SKM-1 treated with dmso at 0.1 percent for 144 hours (cell line): ENCODE measurements around the gene IL22RA2.
A peak's percentile ranks its signal among the peaks of the same experiment; 100 is the strongest.

Experiments used
- DNase-seq: peaks from one replicate; lab custom pipeline; 2025; ENCODE audit not compliant: unreplicated experiment; lab: John Stamatoyannopoulos, UW

Gene IL22RA2

DNA sequence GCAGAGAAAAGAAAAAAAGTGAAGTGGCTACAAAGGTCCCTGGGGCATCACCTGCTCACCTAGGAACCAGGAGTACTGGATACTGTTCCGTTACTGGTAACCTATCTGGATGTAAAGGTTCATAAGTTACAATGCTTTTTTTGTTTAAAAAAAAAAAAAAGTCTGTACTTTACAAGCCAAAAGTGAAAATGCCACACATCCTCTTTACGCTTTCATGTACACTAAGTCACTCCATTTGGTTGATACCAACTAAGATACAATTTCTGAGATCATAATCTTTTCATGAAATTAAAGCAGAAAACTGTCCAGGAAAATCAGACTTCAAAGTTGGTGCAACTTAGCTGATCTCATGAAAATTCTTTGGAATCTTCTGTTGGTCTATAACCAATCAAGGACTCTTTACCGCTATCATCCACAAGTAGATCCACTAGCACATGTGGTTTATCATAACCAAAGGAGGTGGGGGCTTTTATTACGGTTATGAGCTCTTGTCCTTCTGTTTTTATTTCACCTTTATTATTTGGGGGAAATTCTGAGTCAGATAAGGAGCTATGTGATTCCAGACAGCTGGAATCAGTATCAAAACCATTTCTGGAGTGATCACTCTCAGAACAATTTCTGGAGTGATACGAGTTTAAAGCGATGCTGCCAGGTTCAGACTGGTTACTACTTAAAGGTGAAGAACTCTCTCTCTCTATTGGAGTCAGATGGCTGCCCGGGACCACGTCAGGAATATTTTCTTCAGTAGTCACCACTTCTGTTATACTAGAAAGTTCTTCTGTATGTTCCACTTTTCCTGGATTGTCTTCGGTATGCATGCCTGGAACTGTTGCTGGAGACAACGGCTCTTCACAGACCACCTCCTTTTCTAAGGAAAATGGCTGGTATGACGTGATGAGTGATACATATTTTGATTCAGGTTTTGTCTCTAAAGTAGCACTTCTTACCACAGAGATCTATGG lies 24.5 kb upstream of the IL22RA2 start:
- DNase-seq, result no peak

DNA sequence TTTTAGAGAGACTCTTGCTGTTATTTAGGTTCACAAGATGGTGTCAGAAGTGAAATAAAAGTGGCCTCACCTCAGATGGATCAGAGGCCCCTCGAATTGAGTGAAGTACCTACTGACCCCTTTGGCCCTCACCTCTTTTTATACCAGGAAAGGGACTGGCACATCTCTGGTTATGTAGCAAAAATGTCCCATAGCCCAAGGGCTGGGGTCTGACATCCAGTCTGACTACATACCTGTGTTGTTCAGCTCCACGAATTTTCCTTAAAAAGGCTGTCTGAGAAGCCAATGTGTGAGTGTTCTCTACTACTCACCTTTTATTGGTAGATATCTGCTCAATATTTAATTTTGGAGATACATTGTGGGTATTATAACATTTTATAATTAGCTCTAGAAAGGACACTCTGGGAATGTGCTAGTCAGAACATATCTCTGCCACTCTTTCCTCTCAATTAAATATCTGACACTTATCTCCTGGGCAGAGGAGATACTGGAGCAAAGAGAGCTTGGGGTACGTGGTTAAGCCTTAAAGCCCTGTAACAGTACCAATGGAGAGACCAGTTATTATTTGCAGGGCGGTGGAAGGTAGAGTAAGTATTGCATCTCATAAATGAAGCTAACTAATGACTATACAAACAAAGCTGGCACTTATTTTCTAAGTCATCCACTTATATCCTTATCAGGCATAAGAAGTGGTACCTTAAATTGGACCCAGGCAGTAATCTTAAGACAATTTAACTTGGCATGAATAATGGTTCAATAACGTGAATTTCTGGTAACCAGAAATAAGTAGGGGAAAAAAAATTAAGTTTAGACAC lies 20.0 kb upstream of the IL22RA2 start:
- no peak for DNase-seq

DNA sequence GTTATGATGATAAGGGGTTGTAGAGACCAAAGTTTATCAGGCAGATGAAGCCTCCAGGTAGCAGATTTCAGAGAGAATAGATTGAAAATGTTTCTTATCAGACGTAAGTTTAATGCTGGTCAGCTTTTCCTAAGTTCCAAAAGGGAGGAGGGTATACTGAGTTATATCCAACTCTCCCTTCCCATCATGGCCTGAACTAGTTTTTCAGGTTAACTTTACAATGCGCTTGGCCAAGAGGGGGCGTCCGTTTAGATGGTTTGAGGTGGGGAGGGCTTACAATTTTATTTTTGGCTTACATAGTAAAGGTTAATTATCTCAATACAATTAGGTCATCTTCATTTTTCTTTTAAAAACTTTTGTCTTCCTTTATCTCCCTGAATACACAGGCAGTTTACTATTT lies 19.4 kb upstream of the IL22RA2 start:
- no peak for DNase-seq

DNA sequence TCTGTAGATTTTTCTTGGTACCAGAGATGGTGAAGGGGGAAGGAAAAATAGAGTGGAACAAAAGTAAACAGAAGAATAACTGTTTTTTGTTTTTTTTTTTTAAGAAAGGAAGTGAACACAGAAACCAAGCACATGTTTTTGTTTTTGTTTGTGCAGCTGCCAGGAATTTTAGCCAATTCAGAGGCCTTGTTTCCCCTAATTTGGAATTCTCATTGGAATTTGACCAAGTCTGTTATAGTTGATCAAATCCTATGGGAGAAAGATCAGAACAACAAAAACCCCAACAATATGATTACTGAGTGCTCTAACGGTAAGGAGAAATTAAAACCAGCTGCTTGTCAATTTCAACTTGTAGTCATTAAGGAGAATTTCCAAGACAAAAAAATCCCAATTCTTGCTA lies 18.2 kb upstream of the IL22RA2 start:
- DNase-seq, result no peak

DNA sequence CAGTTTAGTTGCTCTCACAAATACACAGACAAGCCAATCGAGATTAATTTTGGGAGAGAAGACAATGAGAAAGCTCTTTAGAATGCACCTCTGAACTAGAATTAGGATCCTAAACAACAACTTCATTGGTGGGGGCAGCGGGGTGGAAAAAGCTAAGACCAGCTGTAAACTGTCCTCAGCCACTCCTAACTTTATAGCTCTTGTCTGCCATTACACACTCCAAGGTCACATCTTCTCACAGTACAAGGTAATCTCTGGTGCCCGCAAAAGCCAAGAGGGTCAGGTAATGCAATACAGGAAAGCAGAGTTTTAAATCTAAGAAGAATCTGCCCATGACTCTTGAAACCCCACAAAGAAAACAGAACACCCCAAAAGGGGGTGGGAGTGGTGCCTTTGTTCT lies 17.8 kb upstream of the IL22RA2 start:
- no peak for DNase-seq

DNA sequence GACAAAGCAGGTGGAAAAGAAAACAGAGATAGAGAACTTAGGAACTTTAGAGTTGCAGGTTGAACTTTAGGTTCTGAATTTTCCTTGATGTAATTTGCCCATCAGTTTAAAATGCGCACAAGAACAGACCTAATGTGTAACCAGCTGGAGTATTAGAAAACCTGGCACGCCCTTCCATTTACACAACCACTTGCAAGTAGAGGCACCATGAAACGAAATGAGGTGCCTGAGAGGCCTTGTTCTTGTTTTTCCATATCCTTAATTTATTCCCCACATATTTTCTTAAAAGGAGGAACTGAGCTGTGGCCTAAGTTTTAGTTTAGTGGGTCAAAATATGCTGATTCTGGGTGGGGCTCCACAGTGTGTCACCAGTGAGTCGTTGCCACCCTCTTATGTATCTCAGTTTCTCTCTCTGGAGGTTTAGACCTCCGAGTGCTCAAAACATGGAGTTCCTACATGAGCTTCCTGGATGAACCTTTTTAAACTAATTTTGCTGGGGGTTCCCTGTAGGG lies 17.2 kb upstream of the IL22RA2 start:
- no peak for DNase-seq

DNA sequence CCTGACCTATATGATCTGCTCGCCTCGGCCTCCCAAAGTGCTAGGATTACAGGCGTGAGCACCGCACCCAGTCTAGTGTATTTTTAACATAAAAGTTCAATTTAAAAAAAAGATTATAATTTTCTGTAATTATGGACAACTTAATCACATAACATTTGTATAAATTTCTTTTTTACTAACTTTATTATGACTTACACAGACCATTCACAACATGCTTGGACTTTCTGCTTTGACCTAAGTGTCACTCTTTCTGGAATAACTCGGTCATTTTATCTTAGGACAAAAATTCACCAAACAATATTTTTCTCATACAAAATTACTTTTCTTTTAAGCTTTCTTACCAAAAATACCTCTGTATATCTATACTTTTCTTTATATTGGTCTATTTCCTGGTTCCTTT lies 15.4 kb upstream of the IL22RA2 start:
- DNase-seq, result no peak

DNA sequence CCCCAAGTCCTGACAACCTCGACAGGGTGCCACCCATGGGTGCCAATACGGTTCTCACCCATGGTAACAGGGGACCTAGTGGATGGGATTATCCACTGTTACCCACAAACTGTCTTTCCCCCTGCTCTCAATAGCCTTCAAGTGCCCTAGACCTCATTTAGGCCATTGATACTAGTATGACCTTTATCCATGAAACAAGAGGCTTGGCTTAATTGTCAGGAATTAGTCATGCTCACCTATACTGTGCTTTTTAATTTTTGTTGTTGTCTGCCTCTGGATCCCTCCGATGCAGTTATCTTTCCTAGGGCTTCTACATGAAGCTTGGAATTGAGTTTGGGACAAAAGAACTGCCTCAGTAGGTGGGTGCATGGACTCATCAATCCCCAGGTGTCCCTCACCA lies 11.8 kb upstream of the IL22RA2 start:
- no peak for DNase-seq

DNA sequence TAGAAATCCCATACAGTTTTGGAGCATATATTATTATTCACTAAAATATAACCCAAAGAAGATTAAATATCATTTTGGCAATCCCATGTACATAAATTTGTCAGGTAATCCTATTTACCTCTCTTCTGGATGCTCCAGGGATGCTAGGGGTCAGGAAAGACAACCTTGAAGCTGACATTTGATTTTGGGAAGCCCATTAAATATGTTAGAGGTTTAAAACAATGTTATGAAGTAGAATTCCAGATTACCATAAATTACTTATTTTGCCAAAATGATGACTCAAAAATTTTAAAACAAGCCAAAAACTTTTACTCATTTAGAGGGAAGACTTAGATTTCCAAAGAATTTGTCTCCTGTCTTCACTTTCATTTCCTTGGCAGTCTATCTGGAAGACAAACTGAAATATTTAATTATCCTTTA lies 9.2 kb upstream of the IL22RA2 start:
- DNase-seq, result no peak

DNA sequence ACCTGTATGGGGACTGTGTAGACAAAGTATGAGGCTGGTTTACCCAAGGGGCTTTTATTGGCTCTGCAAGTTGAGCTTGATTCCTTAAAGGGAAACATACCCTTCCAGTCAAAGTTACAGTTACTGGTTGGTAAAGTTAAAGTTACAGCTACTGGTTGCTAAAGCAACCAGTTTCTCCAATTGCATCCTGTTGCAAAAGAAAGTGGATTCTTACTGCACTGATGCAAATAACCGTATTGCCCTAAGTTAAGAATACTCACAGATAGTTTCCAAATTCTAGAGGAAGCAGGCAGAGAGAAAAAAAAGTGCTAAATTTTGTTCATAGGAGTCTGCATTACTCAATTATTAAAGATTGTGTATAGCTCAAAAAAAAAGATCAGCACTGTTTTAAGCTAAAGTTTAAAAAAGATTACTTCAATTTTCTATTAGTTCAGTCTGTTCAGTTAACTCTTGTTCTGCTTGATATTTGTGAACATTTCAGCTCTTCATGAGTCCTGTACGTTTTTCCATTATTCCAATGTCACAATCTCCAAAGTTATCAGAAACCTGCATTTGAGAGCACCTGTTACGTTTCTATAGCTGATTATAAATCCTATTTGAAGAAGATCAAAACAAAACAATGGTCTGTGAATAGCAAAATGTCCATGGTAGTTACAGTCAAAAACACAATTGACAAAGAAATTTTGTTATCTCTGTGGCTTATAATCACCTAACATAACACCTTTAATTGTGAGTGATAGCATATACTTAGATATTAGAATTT lies 8.6 kb upstream of the IL22RA2 start:
- peak; percentile 48 for DNase-seq

DNA sequence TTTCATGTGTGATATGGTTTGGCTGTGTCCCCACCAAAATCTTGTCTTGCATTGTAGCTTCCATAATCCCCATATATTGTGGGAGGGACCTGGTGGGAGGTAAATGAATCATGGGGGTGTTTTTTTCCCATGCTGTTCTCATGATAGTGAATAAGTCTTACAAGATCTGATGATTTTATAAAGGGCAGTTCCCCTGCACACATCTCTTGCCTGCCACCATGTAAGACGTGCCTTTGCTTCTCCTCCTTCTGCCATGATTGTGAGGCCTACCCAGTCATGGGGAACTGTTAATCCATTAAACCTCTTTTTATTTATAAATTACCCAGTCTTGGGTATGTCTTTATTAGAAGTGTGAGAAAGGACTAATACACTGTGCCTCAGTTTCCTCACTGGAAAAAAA lies 4.2 kb upstream of the IL22RA2 start:
- no peak for DNase-seq

DNA sequence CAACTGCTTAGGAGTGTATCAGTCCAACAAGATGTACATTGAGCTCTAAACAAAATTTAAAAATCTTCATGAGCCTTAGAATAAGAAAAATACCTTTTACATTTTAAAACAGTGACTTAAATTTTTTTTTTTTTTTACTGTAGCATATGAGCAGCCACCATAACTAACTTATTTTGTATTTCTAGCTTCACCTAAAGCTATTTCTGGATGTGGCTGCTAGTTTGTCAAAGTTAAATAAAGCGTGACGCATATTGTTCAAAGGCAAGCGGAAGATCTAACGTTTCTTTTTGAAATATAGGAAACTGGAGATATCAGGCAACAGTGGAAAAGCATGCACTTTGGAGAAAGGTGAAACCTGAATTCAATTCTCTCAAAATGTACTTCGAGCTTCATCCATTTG lies 3.3 kb upstream of the IL22RA2 start:
- DNase-seq, result no peak

DNA sequence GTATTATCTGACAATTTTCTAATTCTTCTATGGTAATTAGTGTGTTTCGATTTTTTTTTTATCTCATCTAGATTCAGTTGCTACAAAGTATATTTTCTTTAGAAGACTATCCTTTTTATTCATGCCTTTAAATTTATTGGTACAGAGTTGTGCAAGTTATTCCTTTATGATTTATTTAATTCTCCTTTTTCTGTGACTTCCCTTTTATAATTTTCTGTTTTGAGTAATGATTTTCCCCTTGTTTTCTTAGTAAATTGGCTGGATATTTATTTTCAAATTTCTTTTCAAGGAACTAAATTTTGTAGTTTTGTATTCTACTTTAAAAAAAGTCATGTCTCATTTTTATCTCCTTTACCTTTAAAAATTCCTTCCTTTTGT lies 2.4 kb upstream of the IL22RA2 start:
- no peak for DNase-seq

DNA sequence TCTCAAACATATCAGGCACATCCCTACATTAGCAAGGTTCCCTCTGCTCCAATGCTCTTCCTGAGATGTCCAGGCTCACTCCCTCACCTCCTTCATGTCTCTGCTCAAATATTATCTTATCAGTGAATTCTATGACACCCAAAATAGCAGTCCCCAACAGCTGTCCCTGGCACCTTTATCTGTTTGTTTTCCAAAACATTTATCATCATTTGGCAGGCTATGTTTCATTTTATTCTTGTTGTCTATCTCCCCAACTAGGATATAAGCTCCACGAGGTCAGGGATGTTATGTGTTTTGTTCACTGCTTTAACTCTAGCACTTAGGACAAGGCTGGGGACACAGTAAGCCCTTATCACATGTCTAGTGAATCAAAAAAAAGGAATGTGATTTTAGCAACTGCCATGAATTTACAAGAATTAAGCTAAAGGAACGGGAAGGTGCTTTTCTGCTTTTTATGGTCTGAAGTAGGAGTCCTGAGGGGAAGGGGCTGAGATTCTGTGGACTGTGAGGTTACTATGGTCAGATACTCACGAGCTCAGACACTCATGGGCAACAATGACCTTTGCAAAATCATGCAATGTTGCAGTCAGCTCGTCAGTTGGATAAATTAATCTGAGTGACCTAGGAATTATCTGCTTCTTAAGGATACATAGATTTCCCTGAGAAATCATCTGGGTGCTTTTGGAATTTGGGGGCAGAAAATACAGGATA lies 1.9 kb upstream of the IL22RA2 start:
- no peak for DNase-seq

DNA sequence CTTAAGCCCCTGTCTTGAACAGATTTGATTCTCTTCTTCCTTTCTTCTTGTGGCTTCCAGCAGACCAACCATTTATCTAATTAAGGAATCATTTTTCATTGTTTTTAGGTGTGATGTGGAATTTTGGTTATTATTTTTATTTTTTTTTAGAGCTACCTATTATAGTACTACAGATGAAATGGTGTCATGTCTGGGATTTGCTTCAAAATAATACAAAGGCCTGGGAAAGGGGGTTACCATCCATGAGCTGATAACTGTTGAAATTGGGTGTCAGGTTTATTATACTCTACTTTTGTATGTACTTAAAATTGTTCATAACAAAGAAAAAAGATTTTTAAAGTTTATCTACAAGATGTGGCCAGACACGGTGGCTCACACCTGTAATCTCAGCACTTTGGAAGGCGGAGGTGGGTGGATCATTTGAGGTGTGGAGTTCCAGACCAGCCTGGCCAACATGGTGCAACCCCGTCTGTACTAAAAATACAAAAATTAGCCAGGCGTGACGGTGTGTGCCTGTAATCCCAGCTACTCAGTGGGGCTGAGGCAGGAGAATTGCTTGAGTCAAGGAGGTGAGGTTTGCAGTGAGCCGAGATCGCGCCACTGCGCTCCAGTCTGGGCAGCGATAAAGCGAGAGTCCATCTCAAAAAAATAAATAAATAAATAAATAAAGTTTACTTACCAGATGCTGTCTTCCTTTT lies 561 bp downstream of the IL22RA2 start:
- no peak for DNase-seq

DNA sequence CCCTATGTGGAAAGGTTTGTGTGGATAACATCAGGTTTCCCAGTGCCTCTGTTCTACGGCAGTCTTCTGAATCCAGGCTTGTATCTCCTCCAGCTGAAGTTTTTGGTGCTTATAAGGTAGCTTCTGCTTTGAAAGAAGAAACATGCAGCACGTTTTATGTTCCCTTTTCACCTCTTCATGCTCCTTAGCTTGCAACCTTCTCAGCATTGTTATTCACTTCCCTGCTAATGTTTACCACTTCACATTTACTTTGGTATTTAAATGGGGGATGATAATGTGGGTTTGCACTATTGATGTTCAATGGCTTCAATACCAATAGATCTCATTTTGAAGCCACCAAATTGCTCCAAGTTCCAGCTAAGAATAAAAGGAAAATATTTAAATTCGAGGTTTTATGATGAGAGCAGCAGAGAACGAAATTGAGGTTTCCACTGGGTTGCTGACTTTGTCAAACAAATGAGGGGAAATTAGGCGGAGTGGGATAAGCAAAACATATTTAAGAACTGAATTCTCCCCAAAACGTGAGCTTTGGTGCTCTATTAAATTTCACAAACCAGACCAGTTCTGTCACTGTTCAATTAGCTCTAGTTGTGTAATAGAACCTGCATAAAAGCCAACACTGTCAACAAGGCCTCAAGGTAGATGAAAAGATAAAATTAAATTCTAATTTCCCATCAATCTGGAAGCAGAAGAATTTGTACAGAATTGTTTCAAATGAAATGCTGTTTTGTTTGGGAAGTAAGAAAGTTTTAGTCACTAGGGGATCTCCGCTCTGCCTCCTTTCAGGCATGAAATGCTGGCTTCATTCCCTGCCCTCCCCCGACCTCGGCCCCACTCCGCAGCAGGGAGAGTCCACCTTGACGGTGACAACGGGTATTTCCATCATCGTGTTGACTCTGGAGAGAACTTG lies 1.4 kb downstream of the IL22RA2 start:
- DNase-seq, result no peak

DNA sequence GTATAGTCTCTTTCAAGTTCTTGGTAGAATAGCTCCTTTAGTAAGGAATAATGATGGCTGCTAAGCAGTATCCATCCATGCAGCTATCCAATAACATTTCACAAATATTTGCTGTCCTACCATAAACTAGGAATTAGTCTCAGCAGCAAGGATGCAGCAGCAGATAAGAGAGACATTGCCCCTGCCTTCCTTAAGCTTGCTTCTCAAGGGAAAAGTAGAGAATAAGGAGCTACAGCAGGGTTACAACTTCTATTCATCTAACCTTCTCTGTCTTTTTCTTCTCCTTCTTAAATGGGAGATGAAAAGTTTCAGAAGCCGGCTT lies 2.4 kb downstream of the IL22RA2 start:
- no peak for DNase-seq

DNA sequence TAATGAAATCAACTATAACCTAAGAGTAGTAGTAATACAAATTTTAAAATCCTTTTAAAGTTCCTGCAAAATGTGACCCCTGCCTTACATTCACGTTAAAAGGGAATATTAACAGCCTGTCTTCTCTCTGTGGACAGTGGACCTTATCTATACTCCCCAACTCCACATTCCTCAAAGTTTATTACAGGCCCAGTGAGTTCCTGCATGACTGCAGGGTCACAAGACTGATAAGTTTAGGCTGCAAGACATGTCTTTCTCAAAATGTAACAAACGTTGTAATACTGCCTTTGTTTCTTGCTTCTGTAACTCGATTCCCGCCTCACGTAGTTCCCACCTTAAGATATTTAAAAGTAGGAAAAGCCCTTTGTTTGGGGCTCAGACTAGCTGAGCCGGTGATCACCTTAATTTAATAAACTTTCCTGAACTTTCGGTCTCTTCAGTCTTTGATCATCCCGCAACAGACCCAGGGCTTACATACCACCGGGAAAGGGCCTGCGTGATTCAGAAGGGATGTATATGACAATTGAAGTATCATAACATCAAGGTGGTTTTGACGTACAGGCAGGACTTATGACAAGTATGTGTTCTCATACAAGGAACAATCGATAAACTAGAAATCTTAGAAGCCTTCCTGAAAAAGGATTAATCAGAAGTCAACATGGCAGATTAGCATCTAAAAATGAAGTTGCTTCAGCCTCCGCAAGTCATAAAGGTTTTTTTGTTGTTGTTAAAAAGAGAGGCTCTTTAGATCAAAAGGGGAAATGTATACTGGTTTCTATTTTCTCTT lies 3.0 kb downstream of the IL22RA2 start:
- no peak for DNase-seq
